ENCODE data around the gene CTBP2.

GRCh38 chr10:125021686-125022344 lies 138.5 kb downstream of the CTBP2 start:
- TF ChIP-seq CTCF (IDR thresholded peaks at IDR 0.05; ENCODE audit: insufficient read depth, low read length, poor library complexity, severe bottlenecking) (no peak), EZH2phosphoT487 (conservative IDR thresholded peaks at IDR 0.05; ENCODE audit: low read length) (no peak)
